ENCODE measurements around the gene IL1RAP.

The IL1RAP gene

DNA sequence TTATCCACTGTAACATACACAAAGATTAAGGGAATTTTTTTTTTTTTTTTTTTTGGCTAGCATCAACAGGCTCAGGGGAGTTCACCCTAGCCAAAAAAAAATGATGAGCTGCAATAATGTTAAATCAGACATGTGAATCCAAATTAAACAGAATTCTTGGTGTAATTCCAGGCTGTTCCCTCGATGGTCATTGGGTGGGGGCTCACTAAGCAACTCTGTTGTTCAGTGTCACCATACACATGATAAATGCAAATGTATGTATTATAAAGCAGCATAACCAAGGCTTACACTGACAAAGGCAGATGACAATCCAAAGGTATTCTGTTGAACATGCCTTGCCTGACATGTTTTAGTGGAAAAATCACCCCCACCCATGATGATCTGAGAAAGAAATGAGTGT lies 29.0 kb downstream of the IL1RAP start:
- DNase-seq (ENCODE audit: low read depth in 2 of 2), result no peak

DNA sequence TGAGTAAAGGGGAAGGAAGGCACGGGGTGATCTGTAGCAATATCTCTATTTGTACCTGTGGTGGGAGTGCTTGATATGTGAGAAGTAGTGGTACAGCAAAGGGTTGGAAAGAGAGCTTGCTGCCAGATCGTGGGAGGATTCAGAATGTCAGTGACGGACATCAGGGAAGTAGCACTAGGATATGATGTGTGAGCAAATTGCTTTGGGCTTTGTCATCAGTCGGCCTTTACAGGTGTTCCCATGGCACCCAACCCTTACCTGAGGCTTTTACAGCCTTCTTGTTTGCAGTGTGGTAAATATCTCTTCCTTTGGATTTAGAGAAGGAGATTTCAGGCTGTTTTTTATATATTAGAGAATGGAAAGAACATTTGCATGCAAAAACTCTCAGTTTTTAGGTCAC lies 29.8 kb downstream of the IL1RAP start:
- no peak for DNase-seq (ENCODE audit: low read depth in 2 of 2)

DNA sequence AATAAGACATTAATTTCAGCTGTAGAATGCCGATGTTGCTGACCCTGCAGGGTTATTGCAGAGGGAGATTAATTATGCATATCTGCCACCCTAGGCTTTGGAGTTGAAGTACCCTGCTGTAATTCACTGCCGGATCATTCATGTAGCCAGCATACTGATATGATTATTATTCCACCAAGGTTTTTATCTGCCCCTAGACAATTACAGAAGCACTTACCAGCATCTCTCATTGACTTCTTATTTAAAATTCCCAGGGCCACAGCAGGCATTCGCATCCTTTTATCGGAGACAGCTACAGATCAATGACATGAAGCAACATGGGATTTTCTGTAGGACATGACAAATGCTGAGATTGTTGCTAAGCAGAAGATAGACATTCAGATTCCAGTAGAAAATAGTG lies 31.3 kb downstream of the IL1RAP start:
- DNase-seq (ENCODE audit: low read depth in 2 of 2), result no peak

DNA sequence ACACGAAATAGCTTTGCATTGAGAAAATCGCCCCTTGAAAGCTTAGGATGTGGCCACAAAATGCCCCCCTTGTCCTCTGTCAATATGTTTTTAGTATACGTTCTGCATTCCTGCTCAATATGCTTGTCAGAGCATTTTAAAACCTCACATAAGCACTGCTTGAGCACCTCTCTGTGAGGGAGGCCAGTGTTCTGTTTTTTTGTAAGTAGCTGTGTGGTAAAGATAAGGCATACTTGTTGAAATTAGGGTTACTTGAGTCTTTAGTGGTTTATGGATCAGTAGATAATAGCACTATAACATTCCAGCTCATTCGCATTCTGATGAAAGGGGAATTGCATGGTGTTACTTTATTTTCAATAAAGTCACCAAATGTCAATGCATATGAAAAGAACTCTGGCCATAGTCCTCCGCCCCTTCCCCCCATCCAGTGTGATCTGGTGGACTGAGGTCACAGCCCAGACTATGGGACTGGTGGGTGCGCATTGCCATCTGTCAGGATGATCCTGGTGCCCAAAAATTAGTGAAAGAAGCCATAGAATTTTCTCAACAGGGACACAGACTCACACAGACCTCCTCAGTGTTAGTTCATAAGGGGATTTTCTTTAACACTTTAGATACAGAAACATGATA lies 33.1 kb downstream of the IL1RAP start:
- DNase-seq (ENCODE audit: low read depth in 2 of 2), result no peak

DNA sequence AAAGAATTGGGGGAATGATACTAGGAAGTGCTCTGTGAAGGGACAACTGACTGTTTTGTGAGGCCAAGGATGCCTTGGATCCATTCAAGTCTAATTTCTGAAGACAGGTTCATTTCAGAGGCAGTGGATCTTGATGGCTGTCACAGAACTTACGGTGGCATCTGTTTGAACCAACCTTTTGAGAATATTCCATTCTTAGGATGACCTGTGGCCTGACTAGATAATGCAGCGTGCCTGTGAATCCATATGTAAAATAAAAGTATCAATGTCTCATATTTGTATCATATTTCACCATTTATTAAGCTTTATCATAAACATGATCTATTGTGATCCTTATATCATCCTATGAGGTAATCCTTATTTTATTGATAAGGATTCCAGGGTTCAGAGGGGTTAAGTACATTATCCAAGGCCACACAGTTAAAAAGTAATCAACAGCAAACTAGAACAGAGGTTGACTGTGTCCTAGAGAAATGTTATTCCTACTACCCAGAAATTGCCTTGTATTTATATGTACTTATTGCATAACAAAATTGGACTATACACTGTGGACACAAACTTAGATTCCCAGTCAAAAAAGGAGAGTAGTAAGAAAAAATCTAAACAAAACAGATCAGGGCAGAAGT lies 34.3 kb downstream of the IL1RAP start:
- no peak for DNase-seq (ENCODE audit: low read depth in 2 of 2)

DNA sequence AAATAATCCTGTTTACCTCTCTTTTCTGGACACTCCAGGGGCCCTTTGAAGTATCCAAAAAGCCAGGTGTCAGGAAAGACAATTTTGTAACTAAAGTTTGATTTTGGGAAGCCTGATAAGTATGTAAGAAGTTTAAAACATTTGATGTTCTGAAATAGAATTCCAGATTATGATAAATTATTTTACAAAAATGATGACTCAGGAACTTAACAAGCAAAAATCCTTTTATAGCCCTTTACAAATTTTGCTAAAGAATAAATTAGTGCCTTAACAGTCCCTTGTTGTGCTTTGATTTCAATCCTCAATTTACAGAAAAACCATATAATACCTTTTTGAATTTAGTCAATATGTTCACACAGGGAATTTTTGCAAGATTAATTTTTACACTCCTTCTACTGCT lies 38.1 kb downstream of the IL1RAP start:
- no peak for DNase-seq (ENCODE audit: low read depth in 2 of 2)

DNA sequence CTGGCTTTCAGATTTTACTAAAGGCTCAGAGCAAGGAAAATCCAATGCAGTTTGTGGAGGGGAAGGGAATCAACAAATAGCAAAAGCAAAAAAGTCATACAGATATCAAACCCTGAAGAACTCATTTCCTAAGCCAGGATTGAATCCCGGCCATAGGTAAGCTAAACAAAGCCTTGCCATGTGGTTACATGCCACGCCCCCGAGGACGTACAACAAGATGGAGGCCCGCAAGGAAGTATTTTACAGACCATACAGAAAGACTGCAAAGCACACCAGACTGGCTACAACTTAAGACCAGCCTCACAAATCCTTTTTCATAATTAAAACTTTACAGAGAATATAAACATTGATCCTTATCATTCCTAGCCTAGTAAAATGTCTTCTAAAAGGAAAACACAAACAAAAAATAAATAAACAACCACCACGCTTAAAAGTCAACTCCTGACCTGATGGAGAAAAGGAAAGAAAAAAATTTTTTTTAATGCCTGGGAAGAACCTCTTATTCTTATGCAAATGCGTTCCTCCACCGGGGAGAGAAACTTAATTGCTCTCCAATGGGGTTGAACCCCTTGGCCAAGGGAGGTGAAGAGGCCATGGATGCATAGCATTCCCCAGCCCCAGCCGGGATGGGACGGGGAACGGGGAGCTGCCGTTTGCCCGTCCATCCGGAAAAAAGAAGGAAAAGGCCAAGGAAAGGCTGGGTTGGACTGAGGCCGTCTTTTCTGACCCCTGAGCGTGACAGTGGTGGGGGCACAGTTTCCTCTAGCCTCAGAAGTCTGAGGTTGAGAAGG lies 39.3 kb downstream of the IL1RAP start:
- no peak for DNase-seq (ENCODE audit: low read depth in 2 of 2)

DNA sequence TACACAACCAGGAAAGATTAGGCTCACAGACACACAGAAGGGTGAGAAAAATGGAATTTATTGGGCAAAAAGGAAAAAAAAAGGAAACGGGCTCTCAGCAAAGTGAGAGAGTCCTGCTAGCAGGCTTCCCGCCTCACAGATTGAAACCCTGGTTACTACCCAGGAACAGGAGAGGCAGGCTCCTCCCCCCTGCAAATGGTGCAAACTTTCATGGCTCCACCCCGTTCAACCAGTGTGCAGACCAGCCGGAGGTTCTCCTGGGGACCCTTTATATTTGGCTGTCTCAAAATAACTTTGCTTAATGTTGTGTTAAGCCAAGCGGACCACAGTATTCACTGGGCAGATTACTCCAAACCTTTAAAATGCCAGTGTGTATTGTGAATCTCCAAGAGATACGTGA lies 40.3 kb downstream of the IL1RAP start:
- DNase-seq (ENCODE audit: low read depth in 2 of 2), result no peak

DNA sequence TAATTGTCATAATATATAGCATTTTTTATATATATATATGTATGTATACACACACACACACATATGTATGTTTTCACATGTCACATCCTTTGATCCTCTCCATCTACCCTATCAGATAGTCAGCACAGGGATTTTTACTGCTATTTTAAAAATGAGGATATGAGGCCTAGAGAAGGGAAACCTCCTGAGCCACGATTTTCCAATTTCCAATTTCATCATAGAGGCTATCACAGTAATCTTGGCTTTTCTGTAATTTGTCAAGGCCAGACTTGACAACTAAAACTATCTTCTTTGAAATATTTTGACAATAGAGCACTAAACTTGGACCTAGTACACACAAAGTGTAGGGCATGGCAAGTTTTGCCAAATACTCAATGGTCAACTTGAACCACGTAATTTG lies 42.5 kb downstream of the IL1RAP start:
- DNase-seq (ENCODE audit: low read depth in 2 of 2), result no peak

DNA sequence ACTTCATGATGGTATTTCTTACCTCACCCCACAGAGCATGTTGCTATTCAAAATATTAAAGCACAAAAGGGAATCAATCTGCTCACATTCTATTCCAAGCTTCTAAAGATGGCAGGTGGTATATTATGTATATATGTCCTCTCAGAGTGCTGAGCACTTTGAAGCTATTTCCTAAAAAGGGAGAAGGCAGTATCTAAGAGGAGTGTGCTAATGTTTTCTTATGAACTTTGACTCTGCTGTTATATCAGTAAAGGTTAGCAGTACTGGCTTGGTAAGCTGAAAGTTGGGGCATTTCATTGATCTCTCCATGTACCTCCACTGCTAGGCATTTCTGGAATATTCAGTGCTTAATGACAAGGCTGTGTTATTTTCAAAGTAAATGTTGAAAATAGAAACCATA lies 43.4 kb downstream of the IL1RAP start:
- no peak for DNase-seq (ENCODE audit: low read depth in 2 of 2)

DNA sequence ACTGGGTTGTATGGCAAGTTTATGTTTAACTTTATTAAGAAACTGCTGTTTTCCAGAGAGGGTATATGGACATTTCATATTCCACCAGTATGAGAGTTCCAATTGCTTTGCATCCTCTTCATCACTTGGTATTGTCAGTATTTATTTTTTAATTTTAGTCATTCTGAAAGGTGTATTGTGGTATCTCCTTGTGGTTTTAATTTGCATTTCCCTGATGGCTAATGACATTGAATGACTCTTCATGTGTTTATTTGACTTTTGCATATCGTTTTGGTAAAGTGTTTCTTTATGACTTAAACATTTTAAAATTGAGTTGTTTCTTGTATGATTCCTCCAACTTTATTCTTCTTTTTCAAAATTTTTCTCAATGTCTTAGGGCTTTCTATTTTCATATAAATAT lies 44.4 kb downstream of the IL1RAP start:
- DNase-seq (ENCODE audit: low read depth in 2 of 2), result no peak

DNA sequence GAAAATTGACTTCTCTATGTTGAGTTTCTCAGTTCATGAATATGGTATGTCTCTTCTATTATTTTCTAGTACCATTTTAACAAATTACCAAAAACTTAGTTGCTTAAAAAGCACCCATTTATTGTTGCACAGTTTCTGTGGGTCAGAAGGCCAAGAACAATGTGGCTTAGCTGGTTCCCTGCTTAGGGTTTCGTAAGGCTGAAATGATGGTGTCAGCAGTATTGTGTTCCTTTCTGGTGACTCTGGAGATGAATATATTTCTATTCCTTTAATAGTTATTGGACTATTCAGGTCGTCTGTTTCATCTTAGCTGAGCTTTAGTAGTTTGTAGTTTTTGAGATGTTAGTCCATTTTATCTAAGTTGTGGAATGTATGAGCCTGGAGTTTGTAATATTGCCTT lies 44.9 kb downstream of the IL1RAP start:
- no peak for DNase-seq (ENCODE audit: low read depth in 2 of 2)

DNA sequence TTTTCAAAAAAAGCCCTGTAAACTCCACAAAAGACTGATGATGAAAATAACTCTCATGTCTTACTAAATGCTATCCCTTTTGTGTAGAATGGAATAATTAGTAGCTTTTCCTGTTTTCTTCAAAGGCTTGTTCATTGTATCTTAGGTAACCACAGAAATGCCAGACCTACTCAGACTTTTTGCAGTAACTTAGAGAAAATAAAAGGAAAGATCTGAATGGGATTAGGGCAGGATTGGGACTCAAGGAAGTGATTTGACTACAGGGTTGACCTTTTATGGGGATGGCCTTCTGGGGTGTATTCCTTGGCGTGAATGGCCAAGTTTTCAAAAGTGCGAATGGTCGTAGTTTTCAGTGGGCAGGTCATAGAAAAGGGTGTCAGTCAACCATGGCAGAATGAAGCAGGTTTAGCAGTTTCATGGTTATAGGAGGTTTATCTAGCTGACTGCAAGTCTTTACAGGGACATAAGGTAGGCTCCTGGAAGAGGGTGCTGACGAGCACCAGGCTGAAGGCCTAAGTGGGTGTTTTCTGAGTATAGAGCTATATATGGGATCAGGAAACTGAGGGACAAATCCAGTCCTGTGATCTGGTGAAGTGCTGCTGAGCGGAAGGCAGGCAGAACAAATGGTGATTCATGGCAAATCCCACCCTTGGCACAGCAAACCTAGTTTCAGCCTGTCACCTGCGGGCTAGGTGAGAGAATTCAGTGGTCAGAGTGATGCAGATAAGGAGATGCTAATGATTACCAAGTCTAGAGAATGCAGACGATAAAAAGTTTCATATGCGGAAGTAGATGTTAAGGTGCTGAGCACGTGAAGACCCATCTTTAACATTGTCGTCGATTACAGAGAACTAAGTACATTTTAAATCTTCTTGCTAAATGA lies 46.4 kb downstream of the IL1RAP start:
- DNase-seq (ENCODE audit: low read depth in 2 of 2), result no peak

DNA sequence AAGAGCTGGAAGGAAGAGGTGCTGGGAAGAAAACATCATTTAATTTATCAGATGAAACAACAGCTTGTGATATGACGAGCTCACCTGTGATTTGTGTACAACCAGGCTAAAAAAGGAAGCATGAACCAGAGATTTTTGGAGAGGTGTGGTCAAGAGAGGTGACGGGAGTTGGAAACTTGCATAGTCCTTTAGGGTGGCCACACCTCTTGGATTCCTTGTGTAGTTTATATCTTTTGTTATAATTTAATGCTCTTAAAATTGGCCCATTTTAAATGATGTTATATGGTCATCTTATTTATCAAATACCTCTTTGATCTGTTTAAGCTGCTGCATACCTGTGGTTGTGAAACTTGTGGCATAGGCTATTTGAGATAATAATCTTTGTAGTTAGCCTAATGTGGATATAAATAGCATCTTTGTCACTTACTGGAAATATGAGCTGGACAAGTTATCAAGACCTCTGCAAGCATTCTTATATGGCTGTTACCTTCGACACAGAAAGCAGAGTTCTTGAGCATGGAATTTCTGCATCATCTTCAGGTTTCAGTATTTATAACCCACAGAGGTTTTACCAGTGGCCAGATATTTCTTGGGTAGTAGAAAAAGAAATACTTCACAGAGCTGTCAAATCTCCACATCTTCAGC lies 49.1 kb downstream of the IL1RAP start:
- no peak for DNase-seq (ENCODE audit: low read depth in 2 of 2)

DNA sequence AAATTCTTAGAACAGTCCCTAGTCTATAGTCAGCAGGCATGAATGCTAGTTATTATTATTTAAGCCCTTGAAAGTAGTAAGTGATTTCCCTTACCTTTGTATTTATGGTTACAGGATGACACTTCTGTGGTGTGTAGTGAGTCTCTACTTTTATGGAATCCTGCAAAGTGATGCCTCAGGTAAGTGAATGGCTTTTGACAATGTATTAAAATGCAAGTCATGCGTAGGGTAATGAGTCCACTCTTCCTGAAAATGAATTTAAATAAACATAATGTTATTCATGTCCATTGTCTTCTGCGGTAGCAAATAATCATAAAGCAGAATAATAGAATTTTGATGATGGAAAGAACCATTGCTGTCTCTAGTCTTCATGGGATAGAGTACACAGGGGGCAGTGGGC lies 50.3 kb downstream of the IL1RAP start:
- no peak for DNase-seq (ENCODE audit: low read depth in 2 of 2)

DNA sequence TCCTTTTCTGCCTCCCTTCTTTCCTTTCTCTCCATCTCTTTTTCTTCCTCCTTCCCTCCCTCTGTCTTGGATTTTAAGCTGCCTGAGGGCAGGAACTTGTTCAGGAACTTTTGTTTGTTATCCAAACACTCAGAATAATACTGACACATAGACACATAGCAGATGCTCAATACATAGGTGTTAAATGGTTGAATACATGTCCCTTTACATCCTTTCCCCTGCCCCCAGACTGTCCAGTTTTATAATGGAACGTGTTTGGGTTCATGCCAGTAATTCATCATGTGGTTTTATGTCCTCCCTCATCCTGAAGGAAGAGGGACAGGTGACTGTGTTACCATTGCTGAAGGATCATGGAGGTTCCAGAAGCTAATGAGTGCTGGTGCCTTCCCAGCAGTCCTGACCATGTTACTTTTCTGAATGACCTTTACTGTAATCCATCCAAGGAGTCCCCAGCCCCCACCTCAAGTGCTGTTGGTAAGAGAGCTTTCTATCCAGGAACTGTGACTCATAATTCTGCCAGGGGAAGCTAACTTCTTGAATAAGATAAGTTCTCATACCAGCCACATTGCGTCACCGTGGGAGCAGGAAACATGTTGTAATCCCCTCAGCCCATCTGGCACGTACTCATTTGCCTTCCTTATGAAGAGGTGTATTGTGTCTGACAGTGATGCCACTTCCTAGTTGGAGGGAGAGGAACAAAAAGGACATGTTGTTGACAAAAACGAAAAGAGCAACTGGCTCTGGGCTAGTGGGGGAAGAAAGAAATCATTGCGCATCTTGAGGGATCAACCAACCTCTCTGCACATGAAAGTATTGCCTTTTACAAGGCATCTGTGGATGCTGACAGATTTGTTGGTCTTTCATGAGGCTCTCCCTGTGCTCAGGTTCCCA lies 52.4 kb downstream of the IL1RAP start:
- DNase-seq (ENCODE audit: low read depth in 2 of 2), result peak; percentile 61 to 77

DNA sequence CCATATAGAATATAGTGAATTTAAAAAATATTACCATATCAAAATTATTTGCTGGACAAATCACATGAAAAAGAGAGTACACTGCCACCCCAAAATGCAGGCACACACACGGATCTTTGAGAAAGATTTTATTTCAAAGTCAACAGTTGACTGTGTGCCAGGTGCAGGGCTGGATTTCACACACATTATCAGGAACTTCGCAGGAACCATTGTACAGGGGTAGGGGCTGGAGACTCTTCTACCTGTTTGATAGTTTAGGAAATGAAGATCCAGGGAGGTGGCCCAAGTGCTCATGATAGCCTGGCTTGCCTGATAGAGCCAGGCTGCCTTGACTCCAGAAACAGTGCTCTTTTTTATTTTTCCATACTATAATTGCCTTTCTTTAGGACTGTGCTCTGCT lies 54.2 kb downstream of the IL1RAP start:
- DNase-seq (ENCODE audit: low read depth in 2 of 2), result no peak

DNA sequence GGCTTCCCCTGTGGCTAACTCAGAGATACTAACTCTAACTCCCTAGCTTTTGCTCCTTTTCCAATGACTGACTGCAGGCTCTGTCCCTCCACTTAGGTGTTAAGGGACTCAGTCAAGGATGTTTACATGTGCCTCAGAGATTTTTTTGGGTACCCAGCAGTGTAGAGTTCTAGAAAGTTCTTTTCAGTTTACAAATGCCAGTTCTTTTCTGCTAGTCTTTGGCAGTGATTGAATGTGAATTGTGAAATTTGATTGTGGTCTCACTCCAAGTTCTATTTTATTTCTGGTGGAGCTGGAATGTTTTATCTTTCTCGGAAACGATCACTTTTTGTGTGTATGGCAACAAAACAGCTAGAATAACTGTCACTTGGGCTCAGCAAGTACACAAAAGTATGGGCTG lies 60.6 kb downstream of the IL1RAP start:
- DNase-seq (ENCODE audit: low read depth in 2 of 2), result no peak

DNA sequence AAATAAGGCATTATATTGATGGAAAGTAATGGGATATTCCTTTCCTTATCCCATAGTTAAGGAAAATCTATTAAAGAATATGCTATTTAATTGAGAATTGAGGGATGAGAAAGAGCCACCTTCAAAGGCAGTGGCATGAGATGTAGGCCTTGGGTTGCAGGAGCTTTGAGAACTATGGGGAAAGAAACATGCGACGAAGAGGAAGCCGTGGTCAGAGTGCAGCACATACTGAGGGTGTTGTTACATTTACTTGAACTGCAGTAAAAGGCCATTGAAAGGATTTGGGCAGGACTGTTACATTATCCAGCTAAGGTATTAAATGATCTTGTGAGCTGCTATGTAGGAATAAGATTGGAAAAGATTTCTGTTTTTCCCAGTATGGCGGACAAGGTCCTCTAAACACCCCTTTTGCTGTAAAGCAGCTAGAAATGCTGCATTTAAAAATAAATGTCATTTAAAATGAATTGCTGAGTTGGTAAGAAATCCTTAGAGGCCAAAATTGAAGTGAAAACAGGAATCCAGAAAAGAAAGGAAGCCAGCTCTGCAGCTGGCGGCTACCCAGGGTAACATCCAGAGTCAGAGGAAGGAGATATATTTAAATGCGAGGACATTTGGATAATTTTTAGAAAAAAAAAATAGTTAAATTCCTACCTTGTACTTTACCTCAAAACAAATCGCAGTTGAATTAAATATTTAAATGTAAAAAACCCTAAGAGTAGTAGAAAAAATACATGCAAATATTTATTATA lies 61.7 kb downstream of the IL1RAP start:
- no peak for DNase-seq (ENCODE audit: low read depth in 2 of 2)

DNA sequence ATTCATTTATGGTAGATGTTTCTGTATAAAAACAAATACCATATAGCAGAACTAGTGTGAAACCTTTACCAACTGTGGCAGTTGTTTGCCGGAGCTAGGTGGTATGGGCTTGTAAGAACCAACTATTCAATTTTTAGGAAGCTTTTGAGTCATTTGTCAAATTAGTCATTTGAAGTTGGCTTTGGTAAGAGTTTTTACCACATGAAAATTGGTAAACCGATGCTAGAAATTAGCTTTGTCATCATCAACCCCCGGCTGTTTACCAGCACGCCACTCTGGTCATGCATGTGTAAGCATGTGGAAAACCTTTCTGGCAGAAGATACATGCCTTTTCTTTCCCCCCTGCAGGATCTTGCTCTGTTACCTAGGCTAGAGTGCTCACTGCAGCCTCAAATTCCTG lies 63.3 kb downstream of the IL1RAP start:
- no peak for DNase-seq (ENCODE audit: low read depth in 2 of 2)
